CD4-positive, alpha-beta T cell (primary cell): ENCODE measurements around the gene OXTR. TPM values are rescaled to one million over a fixed set of nuclear protein-coding genes. Genes with fewer than 3 reads are reported as not detected.

Experiments
- ATAC-seq: fragments of 200-7000 bp; cut with Tn5 transposase; one replicate; pipeline ENCODE4 v1.10.0; 2022; ENCODE audit warnings: mild to moderate bottlenecking; ENCODE audit not compliant: poor library complexity
- CTCF ChIA-PET: fragments of 350-600 bp; sonication (Branson Sonifier 250); formaldehyde crosslinking; loops from one replicate; lab custom pipeline; 2021; ENCODE audit warnings: antibody characterized with exemption, inconsistent platforms; lab: Charles Lee
- POLR2A ChIA-PET: fragments of 350-600 bp; sonication (Branson Sonifier 250); formaldehyde crosslinking; loops from one replicate; lab custom pipeline; 2021; ENCODE audit warnings: antibody characterized with exemption, inconsistent platforms; lab: Charles Lee
- DNase-seq, 14 experiments: peaks; one replicate each; pipeline ENCODE4 v3.0.0-alpha.2; 2013 to 2020; ENCODE audit warnings: mixed read lengths in 2 of 14
- H3K27ac ChIP-seq, 2 donors: one replicate each; pipeline versions ENCODE4 v1.5.1 to v1.7.0; 2013; ENCODE audit warnings: low read length in 2 of 2, low read depth in 1 of 2, mild to moderate bottlenecking in 1 of 2
- H3K27me3 ChIP-seq, 2 experiments: 1 replicate in 1 of 2; 2 replicates in 1 of 2; pipeline versions ENCODE4 v1.6.1 to v1.7.0; 2013; ENCODE audit warnings: low read length in 2 of 2, control low read depth in 1 of 2, mild to moderate bottlenecking in 1 of 2, moderate library complexity in 1 of 2; ENCODE audit not compliant: insufficient read depth in 2 of 2, control insufficient read depth in 1 of 2
- H3K36me3 ChIP-seq: one replicate; pipeline ENCODE4 v1.6.1; 2013; ENCODE audit warnings: low read length, control low read depth; ENCODE audit not compliant: insufficient read depth
- H3K4me1 ChIP-seq: one replicate; pipeline ENCODE4 v1.6.1; 2013; ENCODE audit warnings: low read length, control low read depth; ENCODE audit not compliant: insufficient read depth
- H3K4me3 ChIP-seq: one replicate; pipeline ENCODE4 v1.5.1; 2013; ENCODE audit warnings: mild to moderate bottlenecking, low read length, moderate library complexity
- H3K9me3 ChIP-seq, 2 experiments: 1 replicate in 1 of 2; 2 replicates in 1 of 2; pipeline versions ENCODE4 v1.6.1 to v1.7.0; 2013; ENCODE audit warnings: low read length in 2 of 2, mild to moderate bottlenecking in 2 of 2, control low read depth in 1 of 2, moderate library complexity in 1 of 2; ENCODE audit not compliant: control insufficient read depth in 1 of 2, insufficient read depth in 1 of 2
- H3K27ac Mint-ChIP-seq: one replicate; pipeline ENCODE4 v1.8.0; 2020; ENCODE audit warnings: mixed read lengths
- H3K27me3 Mint-ChIP-seq: one replicate; pipeline ENCODE4 v1.8.0; 2021; ENCODE audit warnings: mixed read lengths
- H3K36me3 Mint-ChIP-seq: one replicate; pipeline ENCODE4 v1.8.0; 2021; ENCODE audit warnings: low read depth, mixed read lengths
- H3K4me1 Mint-ChIP-seq: one replicate; pipeline ENCODE4 v1.8.0; 2021; ENCODE audit warnings: low read depth, mixed read lengths
- H3K4me3 Mint-ChIP-seq: one replicate; pipeline ENCODE4 v1.8.0; 2020; ENCODE audit warnings: mild to moderate bottlenecking, mixed read lengths
- H3K9me3 Mint-ChIP-seq: one replicate; pipeline ENCODE4 v1.8.0; 2020; ENCODE audit warnings: mixed read lengths
- CTCF ChIP-seq: fragments of 200-600 bp; IDR thresholded peaks from one replicate; pipeline ENCODE4 v1.8.0; 2022; ENCODE audit warnings: antibody characterized with exemption, mild to moderate bottlenecking
- intact Hi-C, 2 experiments: fragments of 100-400 bp; cut with DNase I in 1 of 2; cut with micrococcal nuclease in 1 of 2; formaldehyde crosslinking; loops; one replicate each; pipeline versions ENCODE4 v1.15.1 to v1.9.0; 2023 to 2025; cut with DNase I, micrococcal nuclease
- total RNA-seq, 174 experiments: library from RNA in 2 of 174; stranded (reverse) in 2 of 174; gene quantifications; one replicate each; pipeline ENCODE4 v1.2.3 and lab custom pipeline; 2021 to 2026

OXTR gene
- total RNA-seq, 2 experiments from 2014 or later = 0.11 to 0.17 TPM

DNA sequence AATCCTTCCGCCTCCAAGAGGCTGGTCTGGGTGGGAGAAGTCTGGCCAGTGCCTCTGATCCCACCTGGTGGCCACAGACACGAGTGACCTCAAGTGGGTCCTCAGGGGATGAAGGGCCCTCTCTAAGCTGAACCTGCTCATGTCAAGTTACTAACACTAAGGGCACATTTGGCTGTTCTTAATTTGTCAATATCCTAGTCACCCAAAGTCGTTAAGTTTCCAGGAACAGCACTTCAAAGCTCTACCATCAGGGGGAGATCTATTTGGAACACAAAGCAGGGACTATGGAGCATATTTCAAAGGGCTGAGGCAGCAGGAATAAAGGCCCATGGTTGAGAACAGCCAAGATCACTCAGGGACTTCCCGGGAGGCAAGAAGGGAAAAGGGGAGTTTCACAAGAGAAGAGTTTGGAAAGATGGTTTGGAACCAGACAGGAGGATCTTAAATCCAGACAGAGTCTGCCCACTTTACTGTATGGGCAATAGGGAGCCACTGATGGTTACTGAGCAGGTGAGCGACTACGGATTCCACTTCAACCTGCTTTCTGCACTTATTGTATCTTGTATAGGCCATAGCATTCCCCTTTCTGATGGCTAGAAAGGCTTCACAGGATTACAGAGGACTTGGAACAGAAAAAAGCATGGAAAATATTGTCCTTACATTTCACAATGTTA is 13.7 kb downstream of the OXTR start:
- peaks cover 5% of the 10 kb centered on the region for H3K27me3 Mint-ChIP-seq
- Histone ChIP-seq H3K27me3 (no peaks in the 10 kb centered on the region), H3K27ac (no peak overlapping the region), H3K4me1 (no peaks in the 10 kb centered on the region), H3K4me3 (no peak overlapping the region), H3K9me3 (no peaks in the 10 kb centered on the region), H3K36me3 (no peaks in the 10 kb centered on the region)
- ChIA-PET POLR2A (no interaction called here), CTCF (no interaction called here)
- H3K9me3 Mint-ChIP-seq = no peaks in the 10 kb centered on the region
- H3K4me1 Mint-ChIP-seq = no peaks in the 10 kb centered on the region
- TF ChIP-seq CTCF = no peak
- no peak for DNase-seq
- no peak overlapping the region for H3K27ac Mint-ChIP-seq
- no peaks in the 10 kb centered on the region for H3K36me3 Mint-ChIP-seq
- no peak for ATAC-seq
- intact Hi-C loops = no loop called here
- H3K4me3 Mint-ChIP-seq = no peak overlapping the region

DNA sequence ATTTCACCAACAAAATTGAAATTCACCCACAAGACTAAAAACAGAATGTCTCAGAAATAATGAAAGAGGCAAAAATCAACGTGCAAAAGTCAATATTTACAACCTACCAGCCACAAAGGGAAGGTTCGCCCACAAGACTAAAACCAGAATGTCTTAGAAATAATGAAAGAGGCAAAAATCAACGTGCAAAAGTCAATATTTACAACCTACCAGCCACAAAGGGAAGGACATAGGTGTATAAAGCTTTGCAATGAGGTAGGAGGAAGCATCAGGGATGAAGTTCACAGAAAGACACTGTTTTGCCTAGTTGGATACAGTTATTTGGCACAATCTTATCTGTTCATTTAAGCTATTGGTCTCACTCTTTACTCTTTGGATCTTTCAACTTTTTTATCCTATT is 14.3 kb downstream of the OXTR start:
- H3K27me3 Mint-ChIP-seq = peaks cover 5% of the 10 kb centered on the region
- ChIA-PET POLR2A (no interaction called here), CTCF (no interaction called here)
- no peaks in the 10 kb centered on the region for H3K4me1 Mint-ChIP-seq
- Histone ChIP-seq H3K4me3 (no peak overlapping the region), H3K27me3 (no peaks in the 10 kb centered on the region), H3K27ac (no peak overlapping the region), H3K36me3 (no peaks in the 10 kb centered on the region), H3K9me3 (no peaks in the 10 kb centered on the region), H3K4me1 (no peaks in the 10 kb centered on the region)
- no peak overlapping the region for H3K4me3 Mint-ChIP-seq
- TF ChIP-seq CTCF = no peak
- intact Hi-C loops = no loop called here
- ATAC-seq (no peak), DNase-seq (no peak)
- H3K9me3 Mint-ChIP-seq = no peaks in the 10 kb centered on the region
- H3K36me3 Mint-ChIP-seq = no peaks in the 10 kb centered on the region
- H3K27ac Mint-ChIP-seq = no peak overlapping the region

GRCh38 chr3:8752832-8753231 is 16.6 kb downstream of the OXTR start:
- H3K36me3 ChIP-seq = no peaks in the 10 kb centered on the region
- no peaks in the 10 kb centered on the region for H3K4me1 ChIP-seq
- H3K27me3 ChIP-seq = no peaks in the 10 kb centered on the region
- Mint-ChIP-seq H3K36me3 (no peaks in the 10 kb centered on the region), H3K4me1 (no peaks in the 10 kb centered on the region), H3K27me3 (peaks cover 5% of the 10 kb centered on the region), H3K9me3 (no peaks in the 10 kb centered on the region), H3K4me3 (no peak overlapping the region), H3K27ac (no peak overlapping the region)
- H3K4me3 ChIP-seq = no peak overlapping the region
- TF ChIP-seq CTCF = no peak
- no peaks in the 10 kb centered on the region for H3K9me3 ChIP-seq
- no peak overlapping the region for H3K27ac ChIP-seq
- intact Hi-C loops = no loop called here
- CTCF ChIA-PET = no interaction called here
- POLR2A ChIA-PET = no interaction called here
- no peak for DNase-seq
- no peak for ATAC-seq
